HEK293 (cell line): Measurements from ENCODE around the gene ZNHIT3.

Experiments
- CTCF ChIA-PET: fragments of 350-600 bp; formaldehyde crosslinking; extraction: SDS; loops from one replicate; lab custom pipeline; 2021; ENCODE audit warnings: antibody characterized with exemption; lab: Yijun Ruan, JAX
- POLR2A ChIA-PET: fragments of 300-600 bp; formaldehyde crosslinking; extraction: SDS; loops from one replicate; lab custom pipeline; 2020; ENCODE audit warnings: antibody characterized with exemption, inconsistent platforms; lab: Yijun Ruan, JAX
- H3K27ac ChIP-seq: fragments of 200-500 bp; sonication (Bioruptor generic); 2 replicates; pipeline ENCODE4 v1.5.1; 2014; ENCODE audit warnings: low read depth, low read length, control low read depth, inconsistent platforms; ENCODE audit errors: extremely low read depth
- H3K36me3 ChIP-seq, 2 experiments: fragments of 200-500 bp in 1 of 2; sonication (Bioruptor generic) in 1 of 2; 1 replicate in 1 of 2; 2 replicates in 1 of 2; pipeline ENCODE4 v1.5.1; 2014 to 2017; ENCODE audit warnings: inconsistent platforms in 2 of 2, low read length in 2 of 2; ENCODE audit not compliant: control insufficient read depth in 2 of 2, insufficient read depth in 1 of 2
- H3K4me1 ChIP-seq: fragments of 200-500 bp; sonication (Bioruptor generic); 2 replicates; pipeline ENCODE4 v1.5.1; 2014; ENCODE audit warnings: mild to moderate bottlenecking, low read length, inconsistent platforms; ENCODE audit not compliant: control insufficient read depth, insufficient read depth
- H3K4me3 ChIP-seq: 2 replicates; pipeline ENCODE4 v1.5.1; 2011; ENCODE audit warnings: low read depth, mild to moderate bottlenecking, control low read depth, low read length, moderate library complexity
- H3K9me3 ChIP-seq: fragments of 200-500 bp; sonication (Bioruptor generic); 2 replicates; pipeline ENCODE4 v1.5.1; 2014; ENCODE audit warnings: low read depth, low read length, inconsistent platforms; ENCODE audit not compliant: control insufficient read depth, insufficient read depth
- BCL6B ChIP-seq: fragments of 450-650 bp; formaldehyde crosslinking; IDR thresholded peaks from 2 replicates; pipeline ENCODE4 v1.5.1; 2017; ENCODE audit warnings: missing biosample characterization, missing genetic modification characterization
- GLI2 ChIP-seq: fragments of 450-650 bp; formaldehyde crosslinking; IDR thresholded peaks from 2 replicates; pipeline ENCODE4; 2017; ENCODE audit warnings: missing biosample characterization, missing genetic modification characterization, low read depth, borderline replicate concordance
- HOXC10 ChIP-seq: sonication (generic); formaldehyde crosslinking; IDR thresholded peaks from 2 replicates; pipeline ENCODE4 v1.8.1; 2023; ENCODE audit warnings: mild to moderate bottlenecking, missing genetic modification reagents
- ZBTB10 ChIP-seq: fragments of 450-650 bp; formaldehyde crosslinking; IDR thresholded peaks from 2 replicates; pipeline ENCODE4 v1.5.1; 2016; ENCODE audit warnings: missing biosample characterization, missing genetic modification characterization
- ZBTB48 ChIP-seq: fragments of 450-650 bp; formaldehyde crosslinking; IDR thresholded peaks from 2 replicates; pipeline ENCODE4 v1.5.1; 2016; ENCODE audit warnings: missing biosample characterization, missing genetic modification characterization
- ZEB2 ChIP-seq: fragments of 450-650 bp; formaldehyde crosslinking; IDR thresholded peaks from 2 replicates; pipeline ENCODE4 v1.5.1; 2016; ENCODE audit warnings: missing biosample characterization, missing genetic modification characterization
- ZFP37 ChIP-seq: fragments of 450-650 bp; formaldehyde crosslinking; IDR thresholded peaks from 2 replicates; pipeline ENCODE4 v1.5.1; 2016; ENCODE audit warnings: missing biosample characterization, missing genetic modification characterization
- ZNF157 ChIP-seq: fragments of 450-650 bp; formaldehyde crosslinking; IDR thresholded peaks from 2 replicates; pipeline ENCODE4 v1.5.1; 2016; ENCODE audit warnings: missing biosample characterization, missing genetic modification characterization
- ZNF169 ChIP-seq: fragments of 450-650 bp; formaldehyde crosslinking; IDR thresholded peaks from 2 replicates; pipeline ENCODE4 v1.5.1; 2016; ENCODE audit warnings: missing biosample characterization, missing genetic modification characterization
- ZNF221 ChIP-seq: fragments of 450-650 bp; formaldehyde crosslinking; IDR thresholded peaks from 2 replicates; pipeline ENCODE4 v1.5.1; 2017; ENCODE audit warnings: missing biosample characterization, missing genetic modification characterization, borderline replicate concordance
- ZNF248 ChIP-seq: fragments of 450-650 bp; formaldehyde crosslinking; IDR thresholded peaks from 2 replicates; pipeline ENCODE4 v1.5.1; 2017; ENCODE audit warnings: missing biosample characterization, missing genetic modification characterization
- ZNF26 ChIP-seq: fragments of 450-650 bp; formaldehyde crosslinking; IDR thresholded peaks from 2 replicates; pipeline ENCODE4 v1.5.1; 2016; ENCODE audit warnings: missing biosample characterization, missing genetic modification characterization
- ZNF394 ChIP-seq: fragments of 450-650 bp; formaldehyde crosslinking; IDR thresholded peaks from 2 replicates; pipeline ENCODE4 v1.5.1; 2016; ENCODE audit warnings: missing biosample characterization, missing genetic modification characterization, mild to moderate bottlenecking, moderate library complexity, borderline replicate concordance
- ZNF404 ChIP-seq: fragments of 450-650 bp; formaldehyde crosslinking; IDR thresholded peaks from 2 replicates; pipeline ENCODE4 v1.5.1; 2017; ENCODE audit warnings: missing biosample characterization, missing genetic modification characterization
- ZNF544 ChIP-seq: fragments of 450-650 bp; formaldehyde crosslinking; IDR thresholded peaks from 2 replicates; pipeline ENCODE4 v1.5.0; 2017; ENCODE audit warnings: missing biosample characterization, missing genetic modification characterization
- ZNF626 ChIP-seq: fragments of 450-650 bp; sonication (Bioruptor Pico); formaldehyde crosslinking; IDR thresholded peaks from 2 replicates; pipeline ENCODE4 v1.5.1; 2018; ENCODE audit warnings: missing biosample characterization, missing genetic modification characterization, inconsistent platforms
- ZNF645 ChIP-seq: fragments of 450-650 bp; formaldehyde crosslinking; IDR thresholded peaks from 2 replicates; pipeline ENCODE4; 2016; ENCODE audit warnings: missing biosample characterization, missing genetic modification characterization
- ZNF677 ChIP-seq: fragments of 450-650 bp; IDR thresholded peaks from 2 replicates; pipeline ENCODE4 v1.5.0; 2018; ENCODE audit warnings: missing biosample characterization, mild to moderate bottlenecking, missing genetic modification characterization, moderate library complexity
- ZNF707 ChIP-seq: fragments of 450-650 bp; formaldehyde crosslinking; IDR thresholded peaks from 2 replicates; pipeline ENCODE4 v1.5.1; 2016; ENCODE audit warnings: missing biosample characterization, missing genetic modification characterization
- ZNF792 ChIP-seq: fragments of 450-650 bp; formaldehyde crosslinking; IDR thresholded peaks from 2 replicates; pipeline ENCODE4 v1.5.1; 2016; ENCODE audit warnings: missing biosample characterization, missing genetic modification characterization
- ZSCAN5A ChIP-seq: fragments of 450-650 bp; formaldehyde crosslinking; IDR thresholded peaks from 2 replicates; pipeline ENCODE4 v1.5.1; 2016; ENCODE audit warnings: missing biosample characterization, missing genetic modification characterization
- TF ChIP-seq, protein P1 (sequence below): fragments of 450-650 bp; formaldehyde crosslinking; IDR thresholded peaks from 2 replicates; pipeline ENCODE4 v1.5.1; 2016; ENCODE audit warnings: missing biosample characterization, missing genetic modification characterization
- TF ChIP-seq, protein P2 (sequence below): sonication (generic); formaldehyde crosslinking; IDR thresholded peaks from 2 replicates; pipeline ENCODE4 v1.8.1; 2022; ENCODE audit warnings: mild to moderate bottlenecking, moderate library complexity, missing genetic modification reagents

ZNHIT3 gene

DNA sequence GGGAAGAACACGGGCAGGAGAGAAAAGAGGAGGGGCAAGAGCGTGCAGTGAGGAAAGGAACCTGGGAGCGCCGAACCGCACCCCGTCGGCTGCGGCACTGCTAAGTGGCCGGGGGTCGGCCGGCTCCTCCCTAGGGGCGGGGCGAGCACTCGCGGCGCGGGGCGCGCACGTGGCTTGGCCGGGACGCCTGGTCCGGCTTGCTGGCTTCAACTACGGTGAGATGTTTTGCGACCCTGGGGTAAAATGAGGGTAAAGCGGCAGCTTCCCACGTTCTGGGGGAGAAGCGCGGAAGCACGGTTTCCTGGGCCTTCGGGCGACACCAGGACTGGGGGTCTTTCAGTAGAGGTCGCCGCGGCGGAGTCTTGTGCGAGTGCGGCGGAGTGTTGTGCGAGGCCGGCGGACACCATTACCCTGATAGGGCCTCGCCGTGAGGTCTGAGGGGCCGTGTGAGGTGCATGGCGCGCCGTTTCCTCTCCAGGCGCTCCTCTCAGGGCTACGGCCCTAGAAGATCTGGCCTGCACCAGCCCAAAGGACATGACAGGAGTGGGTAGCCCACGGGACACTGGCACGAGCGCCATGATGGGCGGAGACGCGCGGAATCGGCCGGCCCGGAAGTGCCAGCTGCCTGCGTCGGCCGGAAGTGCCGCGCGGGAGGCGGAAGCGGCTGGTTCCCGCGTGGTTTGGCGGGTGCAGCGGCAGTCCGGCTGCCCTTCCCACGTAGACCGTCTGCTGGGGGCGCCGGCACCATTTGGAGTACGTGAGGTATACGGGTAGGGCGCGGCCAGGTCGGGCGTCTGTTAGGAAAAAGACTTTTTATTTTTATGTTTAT, 48.6 kb downstream of the ZNHIT3 start, which contains the start of the genes MYO19 and PIGW:
Gene MYO19 (minus strand): TSS at position 29 of the 829 bp plus-strand sequence. CDS start 2,330 bp downstream, outside the sequence.
Gene PIGW (plus strand): TSS at position 148 of the 829 bp plus-strand sequence. CDS start 2,115 bp downstream, outside the sequence.
- 0 out of 2 replicates have a peak, but pooled peaks cover 3% of the 10 kb centered on the region for H3K4me1 ChIP-seq
- H3K9me3 ChIP-seq: no peaks in the 10 kb centered on the region
- CTCF ChIA-PET: interaction anchor here (0.5 to 2.0 kb wide), 12 partner anchors 8 to 559 kb away, joined by 3 to 15 read pairs (median 4); partner anchors contain the start of gene MRM1
- peak within 1 kb of the TSS; percentile 91 for H3K4me3 ChIP-seq
- POLR2A ChIA-PET: interaction anchor here (0.6 to 4.5 kb wide), 10 partner anchors 9 to 68 kb away, joined by 3 to 81 read pairs (median 3); partner anchors contain the start of genes DHRS11, GGNBP2 and MRM1
- peaks cover 51 to 57% of the 10 kb centered on the region in 2 experiments for H3K36me3 ChIP-seq
- H3K27ac ChIP-seq: peak within 1 kb of the TSS; percentile 94
- TF ChIP-seq HOXC10 (CRISPR knock-in tag) (0 out of 2 replicates have a peak, but pooled peaks have one; percentile 67), ZBTB48 (tag by site-specific recombination) (no peak), ZNF677 (no peak), ZNF221 (tag by site-specific recombination) (no peak), ZNF707 (no peak), ZNF626 (no peak), ZNF248 (tag by site-specific recombination) (no peak), ZNF169 (tag by site-specific recombination) (no peak), ZSCAN5A (tag by site-specific recombination) (peak; percentile 41; the same call in 1 of the 2 replicates), ZFP37 (0 out of 2 replicates have a peak, but pooled peaks have one; percentile 59), ZNF792 (tag by site-specific recombination) (no peak), BCL6B (tag by site-specific recombination) (no peak), ZNF645 (tag by site-specific recombination) (no peak; the same call in 1 of the 2 replicates), GLI2 (tag by site-specific recombination) (no peak), ZBTB10 (tag by site-specific recombination) (no peak; the same call in 1 of the 2 replicates), ZNF404 (tag by site-specific recombination) (no peak), ZNF26 (tag by site-specific recombination) (no peak), ZEB2 (tag by site-specific recombination) (0 out of 2 replicates have a peak, but pooled peaks have one; percentile 84), ZNF157 (tag by site-specific recombination) (no peak), ZNF544 (no peak), ZNF394 (tag by site-specific recombination) (peak; percentile 42; the same call in 1 of the 2 replicates)
- TF ChIP-seq, protein P1, sequence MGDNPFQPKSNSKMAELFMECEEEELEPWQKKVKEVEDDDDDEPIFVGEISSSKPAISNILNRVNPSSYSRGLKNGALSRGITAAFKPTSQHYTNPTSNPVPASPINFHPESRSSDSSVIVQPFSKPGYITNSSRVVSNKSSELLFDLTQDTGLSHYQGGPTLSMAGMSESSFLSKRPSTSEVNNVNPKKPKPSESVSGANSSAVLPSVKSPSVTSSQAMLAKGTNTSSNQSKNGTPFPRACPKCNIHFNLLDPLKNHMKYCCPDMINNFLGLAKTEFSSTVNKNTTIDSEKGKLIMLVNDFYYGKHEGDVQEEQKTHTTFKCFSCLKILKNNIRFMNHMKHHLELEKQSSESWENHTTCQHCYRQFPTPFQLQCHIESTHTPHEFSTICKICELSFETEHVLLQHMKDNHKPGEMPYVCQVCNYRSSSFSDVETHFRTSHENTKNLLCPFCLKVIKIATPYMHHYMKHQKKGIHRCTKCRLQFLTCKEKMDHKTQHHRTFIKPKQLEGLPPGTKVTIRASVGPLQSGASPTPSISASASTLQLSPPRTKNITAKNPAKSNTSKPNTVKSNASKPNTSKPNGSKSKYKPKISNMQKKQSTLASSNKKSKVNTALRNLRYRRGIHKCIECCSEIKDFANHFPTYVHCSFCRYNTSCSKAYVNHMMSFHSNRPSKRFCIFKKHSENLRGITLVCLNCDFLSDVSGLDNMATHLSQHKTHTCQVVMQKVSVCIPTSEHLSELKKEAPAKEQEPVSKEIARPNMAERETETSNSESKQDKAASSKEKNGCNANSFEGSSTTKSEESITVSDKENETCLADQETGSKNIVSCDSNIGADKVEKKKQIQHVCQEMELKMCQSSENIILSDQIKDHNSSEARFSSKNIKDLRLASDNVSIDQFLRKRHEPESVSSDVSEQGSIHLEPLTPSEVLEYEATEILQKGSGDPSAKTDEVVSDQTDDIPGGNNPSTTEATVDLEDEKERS (tag by site-specific recombination): no peak
- TF ChIP-seq, protein P2, sequence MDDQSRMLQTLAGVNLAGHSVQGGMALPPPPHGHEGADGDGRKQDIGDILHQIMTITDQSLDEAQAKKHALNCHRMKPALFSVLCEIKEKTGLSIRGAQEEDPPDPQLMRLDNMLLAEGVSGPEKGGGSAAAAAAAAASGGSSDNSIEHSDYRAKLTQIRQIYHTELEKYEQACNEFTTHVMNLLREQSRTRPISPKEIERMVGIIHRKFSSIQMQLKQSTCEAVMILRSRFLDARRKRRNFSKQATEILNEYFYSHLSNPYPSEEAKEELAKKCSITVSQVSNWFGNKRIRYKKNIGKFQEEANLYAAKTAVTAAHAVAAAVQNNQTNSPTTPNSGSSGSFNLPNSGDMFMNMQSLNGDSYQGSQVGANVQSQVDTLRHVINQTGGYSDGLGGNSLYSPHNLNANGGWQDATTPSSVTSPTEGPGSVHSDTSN: peak; percentile 44; the same call in 1 of the 2 replicates
